ELF-1 (cell line): Measurements from ENCODE around the gene ADAMTS14.

Experiments used
- DNase-seq: peaks from one replicate; pipeline ENCODE4 v3.0.0-alpha.2; 2016; ENCODE audit warnings: low read depth, low spot score

Gene ADAMTS14

GRCh38 chr10:70784016-70784415 is 111.7 kb downstream of the ADAMTS14 start:
- no peak for DNase-seq

DNA sequence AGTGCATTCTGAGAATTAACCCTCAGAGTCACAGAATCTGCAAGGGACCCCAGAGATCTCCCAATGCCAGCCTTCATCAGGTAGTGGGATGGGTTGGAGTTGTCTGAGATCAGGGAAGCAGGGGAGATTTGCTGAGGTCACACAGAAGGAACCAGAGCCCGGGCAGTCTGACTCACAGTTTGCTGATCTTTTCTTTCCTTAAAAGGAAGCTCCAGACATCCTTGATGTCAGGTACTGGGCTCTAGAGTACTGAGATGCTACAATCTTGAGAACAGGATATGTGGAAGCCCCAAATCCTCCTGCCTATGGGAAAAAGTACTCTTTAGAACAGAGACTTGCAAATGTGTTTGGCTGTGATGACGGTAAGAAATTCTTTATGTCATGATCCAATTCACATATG is 112.2 kb downstream of the ADAMTS14 start:
- DNase-seq = no peak

DNA sequence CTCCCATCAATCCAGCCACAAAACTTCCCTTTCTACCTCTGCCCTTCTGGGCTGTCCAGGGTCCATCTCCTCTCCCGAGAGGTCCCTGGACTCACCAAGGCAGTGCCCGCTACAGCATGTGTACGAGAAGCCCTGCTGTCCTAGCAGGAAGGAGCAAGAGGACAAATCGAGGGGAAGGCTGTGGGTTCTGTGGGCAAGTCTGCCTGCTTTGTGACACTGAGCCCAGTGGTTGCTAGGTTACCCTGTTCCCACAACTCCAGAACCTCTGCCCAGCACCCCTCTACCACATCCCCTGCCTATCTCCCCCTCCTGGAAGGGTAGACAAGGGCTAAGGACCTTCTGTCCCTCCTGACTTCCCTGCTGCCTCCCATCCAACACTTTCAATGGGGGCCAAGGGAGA is 112.9 kb downstream of the ADAMTS14 start, which contains the start of gene TBATA:
TBATA (minus strand) TSS at position 188 of the 400 bp plus-strand sequence. CDS start 1,998 bp downstream, outside the sequence.
- DNase-seq = no peak

- DNase-seq = no peak
These were observed 114.6 kb downstream of the ADAMTS14 start for GRCh38 chr10:70786799-70787415.

DNA sequence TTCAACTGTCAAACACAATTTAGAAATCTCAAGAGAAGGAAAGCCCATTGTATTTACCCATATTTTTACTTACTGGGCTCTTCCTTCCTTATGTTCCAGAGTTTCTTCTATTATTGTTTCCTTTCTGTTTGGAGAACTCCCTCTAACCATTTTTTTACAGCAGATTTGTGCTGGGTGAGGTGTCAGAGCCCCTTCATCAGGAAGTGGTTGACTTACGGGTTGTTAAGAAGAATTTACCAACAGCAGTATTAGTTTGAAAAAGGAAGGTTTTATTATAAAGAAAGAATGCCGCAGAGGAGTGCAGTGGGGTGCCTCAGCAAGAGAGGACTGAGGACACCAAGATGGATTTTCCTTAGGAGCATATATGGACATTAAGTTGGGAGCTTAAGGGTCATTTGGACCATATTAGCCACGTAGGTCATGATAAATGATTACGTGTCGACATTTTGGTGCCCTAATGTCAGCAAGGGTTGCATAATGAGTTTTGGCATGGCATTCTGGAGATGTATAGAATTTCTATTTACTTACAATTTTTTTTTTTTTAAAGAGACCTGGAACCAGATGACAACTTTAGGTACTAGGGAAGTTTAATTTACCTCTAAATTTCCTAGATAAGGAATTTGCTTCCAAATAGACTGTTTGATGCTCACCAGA is 119.2 kb downstream of the ADAMTS14 start:
- no peak for DNase-seq

DNA sequence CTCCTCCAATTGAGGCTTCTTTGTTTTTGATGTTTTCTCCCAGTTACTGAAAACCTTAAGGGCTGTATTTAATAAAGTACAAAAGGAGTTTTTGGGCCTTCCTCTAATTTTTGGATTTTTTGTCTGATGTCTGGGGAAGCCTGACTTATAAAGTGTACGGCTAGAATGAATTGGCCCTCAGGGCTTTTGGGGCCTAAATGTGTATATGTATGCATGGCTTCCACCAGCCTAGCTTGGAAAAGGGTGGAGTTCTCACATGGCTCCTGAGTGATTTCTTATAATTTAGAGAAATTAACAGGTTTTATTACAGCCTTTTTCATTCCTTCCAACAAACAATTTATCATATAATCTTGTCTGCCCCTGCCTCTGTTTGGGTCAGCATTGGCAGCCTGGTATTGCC is 123.3 kb downstream of the ADAMTS14 start:
- DNase-seq = no peak

- no peak for DNase-seq
These were observed 125.5 kb downstream of the ADAMTS14 start for GRCh38 chr10:70797840-70798239.

DNA sequence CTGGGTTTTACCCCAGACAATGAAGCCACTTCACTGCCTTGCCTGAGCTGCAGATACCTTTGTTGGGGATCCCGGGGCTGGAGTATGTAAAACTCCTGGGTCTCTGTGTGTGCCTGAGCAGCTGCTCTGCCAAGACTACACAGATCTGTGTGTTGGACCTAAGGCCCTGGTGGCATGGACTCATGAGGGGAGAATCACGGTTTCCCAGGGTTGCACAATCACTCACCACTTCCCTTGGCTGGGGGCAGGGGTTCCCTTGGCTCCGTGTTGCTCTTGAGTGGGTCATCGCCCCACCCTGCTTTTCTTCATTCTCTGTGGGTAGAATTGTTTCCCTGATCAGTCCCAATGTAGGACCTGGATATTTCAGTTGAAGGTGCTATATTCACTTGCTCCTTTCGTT is 126.8 kb downstream of the ADAMTS14 start:
- no peak for DNase-seq

DNA sequence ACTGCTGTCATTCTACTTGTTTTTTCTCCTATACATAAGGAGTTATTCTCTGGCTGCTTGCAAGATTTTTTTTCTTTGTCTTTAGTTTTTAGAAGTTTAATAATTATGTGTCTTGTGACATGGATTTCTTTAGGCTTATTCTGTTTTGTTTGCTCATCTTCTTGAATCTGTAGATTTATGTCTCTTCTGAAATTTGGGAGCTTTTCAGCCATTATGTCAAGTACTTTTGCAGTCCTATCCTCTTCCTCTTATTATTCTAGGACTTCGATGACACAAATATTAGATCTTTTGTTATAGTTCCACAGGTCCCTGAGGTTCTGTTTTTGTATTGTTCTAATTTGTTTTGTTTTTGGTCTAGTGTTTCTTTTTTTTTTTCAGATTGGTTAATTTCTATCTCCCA is 129.5 kb downstream of the ADAMTS14 start:
- DNase-seq = no peak

- no peak for DNase-seq
These were observed 131.6 kb downstream of the ADAMTS14 start for GRCh38 chr10:70803775-70804420.

- DNase-seq = no peak
These were observed 132.1 kb downstream of the ADAMTS14 start for GRCh38 chr10:70804421-70804808.

- DNase-seq = no peak
These were observed 133.4 kb downstream of the ADAMTS14 start for GRCh38 chr10:70805619-70806215.

- DNase-seq = no peak
These were observed 134.5 kb downstream of the ADAMTS14 start for GRCh38 chr10:70806841-70807240.

- DNase-seq = no peak
These were observed 135.2 kb downstream of the ADAMTS14 start for GRCh38 chr10:70807556-70807955.

- DNase-seq = peak; percentile 67
These were observed 136.8 kb downstream of the ADAMTS14 start for GRCh38 chr10:70809011-70809611.

DNA sequence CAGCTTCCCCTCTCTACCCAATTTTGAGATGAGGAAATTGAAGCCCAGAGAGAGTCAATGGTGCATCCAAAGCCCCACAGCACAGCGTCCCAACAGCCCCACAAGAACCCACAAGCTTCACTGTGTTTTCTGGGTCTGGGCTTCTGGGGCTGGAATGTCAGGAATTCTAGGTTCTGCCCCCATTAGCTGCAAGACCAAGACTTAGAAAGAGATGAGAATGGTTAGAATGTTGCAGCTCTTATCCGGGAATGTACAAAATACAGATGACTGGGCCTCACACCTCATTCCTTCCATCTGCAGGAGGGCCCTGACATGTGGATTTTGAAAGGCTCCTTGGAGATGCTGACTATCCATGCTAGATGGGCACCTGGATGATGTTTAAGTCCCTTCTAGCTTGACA is 137.4 kb downstream of the ADAMTS14 start:
- DNase-seq = peak; percentile 54

DNA sequence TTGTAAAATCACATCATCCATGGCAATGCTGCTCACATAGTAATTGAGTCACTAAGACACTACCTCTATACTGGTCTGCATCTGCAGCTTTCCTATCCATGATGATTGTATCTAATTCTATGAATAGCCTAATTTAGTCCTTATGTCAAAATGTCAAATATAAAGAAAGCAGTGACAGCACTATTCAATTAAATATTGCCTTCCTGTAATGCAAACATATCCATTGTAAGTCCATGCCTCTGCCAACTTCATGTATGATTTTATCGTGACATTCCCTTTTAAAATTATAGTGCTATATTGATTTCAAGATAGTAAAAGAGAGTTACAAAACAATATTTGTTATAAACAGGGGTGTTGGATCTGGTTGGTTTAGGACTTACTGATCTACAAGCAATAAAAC is 138.7 kb downstream of the ADAMTS14 start:
- DNase-seq = no peak

GRCh38 chr10:70811881-70812280 is 139.6 kb downstream of the ADAMTS14 start:
- DNase-seq = no peak
